DOHH2 (cell line): ENCODE data around the gene RRBP1.

Experiments
- EZH2phosphoT487 ChIP-seq: fragments of 200-600 bp; sonication (generic); IDR thresholded peaks from 2 replicates; pipeline ENCODE4 v1.6.1; 2017; ENCODE audit warnings: borderline replicate concordance, mild to moderate bottlenecking, antibody characterized with exemption, low read length, moderate library complexity, mixed read lengths
- TF ChIP-seq, protein P1 (sequence below): fragments of 200-600 bp; sonication (generic); IDR thresholded peaks from one replicate; pipeline ENCODE4 v1.5.1; 2014; ENCODE audit warnings: antibody characterized with exemption, mild to moderate bottlenecking, low read depth, low read length; ENCODE audit not compliant: poor library complexity, severe bottlenecking

DNA sequence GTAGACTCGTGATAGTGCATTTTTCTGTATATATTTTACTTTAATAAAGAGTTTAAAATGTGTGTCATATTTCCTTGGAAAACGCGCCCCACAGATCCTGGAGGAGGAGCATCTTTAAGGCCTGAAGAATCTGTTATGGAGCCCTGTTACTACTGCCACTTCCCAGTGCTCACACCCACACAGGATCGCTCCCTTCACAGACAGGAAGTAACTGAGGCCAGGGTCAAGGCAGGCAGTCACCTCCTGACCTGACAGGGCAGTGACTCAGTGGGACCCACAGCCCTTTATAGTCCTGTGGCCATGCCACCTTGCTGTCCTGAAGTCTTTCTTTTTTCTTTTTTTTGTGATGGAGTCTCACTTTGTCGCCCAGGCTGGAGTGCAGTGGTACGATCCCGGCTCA is 9.0 kb downstream of the RRBP1 start:
- TF ChIP-seq, protein P1, sequence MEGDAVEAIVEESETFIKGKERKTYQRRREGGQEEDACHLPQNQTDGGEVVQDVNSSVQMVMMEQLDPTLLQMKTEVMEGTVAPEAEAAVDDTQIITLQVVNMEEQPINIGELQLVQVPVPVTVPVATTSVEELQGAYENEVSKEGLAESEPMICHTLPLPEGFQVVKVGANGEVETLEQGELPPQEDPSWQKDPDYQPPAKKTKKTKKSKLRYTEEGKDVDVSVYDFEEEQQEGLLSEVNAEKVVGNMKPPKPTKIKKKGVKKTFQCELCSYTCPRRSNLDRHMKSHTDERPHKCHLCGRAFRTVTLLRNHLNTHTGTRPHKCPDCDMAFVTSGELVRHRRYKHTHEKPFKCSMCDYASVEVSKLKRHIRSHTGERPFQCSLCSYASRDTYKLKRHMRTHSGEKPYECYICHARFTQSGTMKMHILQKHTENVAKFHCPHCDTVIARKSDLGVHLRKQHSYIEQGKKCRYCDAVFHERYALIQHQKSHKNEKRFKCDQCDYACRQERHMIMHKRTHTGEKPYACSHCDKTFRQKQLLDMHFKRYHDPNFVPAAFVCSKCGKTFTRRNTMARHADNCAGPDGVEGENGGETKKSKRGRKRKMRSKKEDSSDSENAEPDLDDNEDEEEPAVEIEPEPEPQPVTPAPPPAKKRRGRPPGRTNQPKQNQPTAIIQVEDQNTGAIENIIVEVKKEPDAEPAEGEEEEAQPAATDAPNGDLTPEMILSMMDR = no peak
- TF ChIP-seq EZH2phosphoT487 = no peak
